ENCODE data around the gene CYREN.

GRCh38 chr7:135129579-135129978 is 40.9 kb downstream of the CYREN start:
- TF ChIP-seq PPARD (CRISPR knock-in tag; IDR thresholded peaks at IDR 0.05) (no peak), CTCF (IDR thresholded peaks at IDR 0.05 in 2 of 3, conservative IDR thresholded peaks at IDR 0.05 in 1 of 3; ENCODE audit: insufficient read depth in 2 of 3, low read depth in 1 of 3, low read length in 3 of 3) (no peak), L3MBTL2 (IDR thresholded peaks at IDR 0.05) (no peak)
